SK-N-SH (cell line): ENCODE measurements around the gene RSRP1.

Experiments used
- EZH2phosphoT487 ChIP-seq: fragments of 200-600 bp; sonication (generic); IDR thresholded peaks from 2 replicates; pipeline ENCODE4 v1.6.1; 2017; ENCODE audit warnings: low read depth, mixed run types, mild to moderate bottlenecking, antibody characterized with exemption, moderate library complexity, borderline replicate concordance
- JUND ChIP-seq: IDR thresholded peaks from 2 replicates; pipeline ENCODE4 v1.4.0; 2012
- YY1 ChIP-seq: IDR thresholded peaks from 2 replicates; pipeline ENCODE4 v1.4.0; 2012; ENCODE audit warnings: low read depth, mild to moderate bottlenecking
- TF ChIP-seq, protein P1 (sequence below): fragments of 200-600 bp; sonication (generic); IDR thresholded peaks from 2 replicates; pipeline ENCODE4 v1.6.1; 2017; ENCODE audit warnings: antibody characterized with exemption, mild to moderate bottlenecking, moderate library complexity

DNA sequence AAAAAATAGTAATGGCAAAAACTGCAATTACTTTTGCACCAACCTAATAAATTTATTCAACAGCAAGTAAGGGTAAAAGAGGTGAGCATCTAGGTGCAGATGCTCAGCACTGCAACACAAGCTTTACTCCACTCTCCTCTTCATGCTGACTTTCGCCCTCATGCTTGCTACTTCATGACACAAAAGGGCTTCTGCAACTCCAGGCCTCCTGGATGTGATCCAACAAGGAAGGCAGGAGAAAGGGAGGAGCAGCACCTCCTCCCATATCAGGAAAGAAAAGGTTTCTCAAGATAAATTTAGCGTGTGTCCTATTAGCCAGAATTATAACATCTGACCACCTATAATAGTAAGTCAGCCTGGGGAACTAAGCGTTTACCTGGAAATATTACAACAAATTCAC is 26.6 kb downstream of the RSRP1 start:
- TF ChIP-seq EZH2phosphoT487 (no peak), JUND (no peak), YY1 (no peak)
- TF ChIP-seq, protein P1, sequence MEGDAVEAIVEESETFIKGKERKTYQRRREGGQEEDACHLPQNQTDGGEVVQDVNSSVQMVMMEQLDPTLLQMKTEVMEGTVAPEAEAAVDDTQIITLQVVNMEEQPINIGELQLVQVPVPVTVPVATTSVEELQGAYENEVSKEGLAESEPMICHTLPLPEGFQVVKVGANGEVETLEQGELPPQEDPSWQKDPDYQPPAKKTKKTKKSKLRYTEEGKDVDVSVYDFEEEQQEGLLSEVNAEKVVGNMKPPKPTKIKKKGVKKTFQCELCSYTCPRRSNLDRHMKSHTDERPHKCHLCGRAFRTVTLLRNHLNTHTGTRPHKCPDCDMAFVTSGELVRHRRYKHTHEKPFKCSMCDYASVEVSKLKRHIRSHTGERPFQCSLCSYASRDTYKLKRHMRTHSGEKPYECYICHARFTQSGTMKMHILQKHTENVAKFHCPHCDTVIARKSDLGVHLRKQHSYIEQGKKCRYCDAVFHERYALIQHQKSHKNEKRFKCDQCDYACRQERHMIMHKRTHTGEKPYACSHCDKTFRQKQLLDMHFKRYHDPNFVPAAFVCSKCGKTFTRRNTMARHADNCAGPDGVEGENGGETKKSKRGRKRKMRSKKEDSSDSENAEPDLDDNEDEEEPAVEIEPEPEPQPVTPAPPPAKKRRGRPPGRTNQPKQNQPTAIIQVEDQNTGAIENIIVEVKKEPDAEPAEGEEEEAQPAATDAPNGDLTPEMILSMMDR = no peak
